CD14-positive monocyte (primary cell): ENCODE measurements around the gene IMPDH1. TPM values are rescaled to one million over a fixed set of nuclear protein-coding genes. Genes with fewer than 3 reads are reported as not detected.

ENCODE experiments used
- DNase-seq, 3 donors: peaks; one replicate each; pipeline ENCODE4 v3.0.0-alpha.2; 2011 to 2022
- H2AFZ ChIP-seq: 2 replicates; pipeline ENCODE4 v1.6.0; 2012; ENCODE audit warnings: mild to moderate bottlenecking, low read depth, low read length, inconsistent platforms; ENCODE audit not compliant: insufficient read depth, poor library complexity, severe bottlenecking
- H3K27ac ChIP-seq, 2 donors: 1 replicate in 1 of 2; 2 replicates in 1 of 2; pipeline ENCODE4 v1.5.1; 2012 to 2013; ENCODE audit warnings: low read length in 2 of 2, control low read depth in 1 of 2, inconsistent platforms in 1 of 2, low read depth in 1 of 2, mild to moderate bottlenecking in 1 of 2
- H3K27me3 ChIP-seq, 2 donors: one replicate each; pipeline versions ENCODE4 v1.6.0 to v1.6.1; 2011 to 2013; ENCODE audit warnings: low read length in 2 of 2; ENCODE audit not compliant: control insufficient read depth in 2 of 2, insufficient read depth in 2 of 2
- H3K36me3 ChIP-seq, 2 donors: replicated peaks in 1 of 2; 1 replicate in 1 of 2; 2 replicates in 1 of 2; pipeline versions ENCODE4 v1.5.1 to v1.6.1; 2012 to 2013; ENCODE audit warnings: low read length in 2 of 2, control low read depth in 1 of 2, inconsistent platforms in 1 of 2, mild to moderate bottlenecking in 1 of 2; ENCODE audit not compliant: insufficient read depth in 2 of 2, control insufficient read depth in 1 of 2
- H3K4me1 ChIP-seq, 2 donors: 1 replicate in 1 of 2; 2 replicates in 1 of 2; pipeline versions ENCODE4 v1.5.1 to v1.6.1; 2012 to 2013; ENCODE audit warnings: low read length in 2 of 2, control low read depth in 1 of 2, inconsistent platforms in 1 of 2, mild to moderate bottlenecking in 1 of 2, moderate library complexity in 1 of 2; ENCODE audit not compliant: insufficient read depth in 2 of 2, control insufficient read depth in 1 of 2
- H3K4me2 ChIP-seq: replicated peaks from 2 replicates; pipeline ENCODE3; 2012; ENCODE audit warnings: low read length, moderate library complexity, mild to moderate bottlenecking; ENCODE audit not compliant: poor library complexity, severe bottlenecking; ENCODE audit errors: extremely low read depth
- H3K4me3 ChIP-seq, 3 experiments: fragments of 200-600 bp in 1 of 3; sonication (generic) in 1 of 3; replicated peaks in 1 of 3; 1 replicate in 2 of 3; 2 replicates in 1 of 3; pipeline ENCODE4 v1.5.1; 2011 to 2013; ENCODE audit warnings: low read length in 3 of 3, mild to moderate bottlenecking in 3 of 3, control low read depth in 2 of 3, low read depth in 2 of 3, inconsistent platforms in 1 of 3, moderate library complexity in 1 of 3
- H3K79me2 ChIP-seq: 2 replicates; pipeline ENCODE4 v1.6.0; 2012; ENCODE audit warnings: mild to moderate bottlenecking, control low read depth, inconsistent platforms, low read length, moderate library complexity; ENCODE audit not compliant: insufficient read depth
- H3K9ac ChIP-seq: 2 replicates; pipeline ENCODE4 v1.6.0; 2017; ENCODE audit warnings: low read length, mild to moderate bottlenecking; ENCODE audit not compliant: insufficient read depth, poor library complexity, severe bottlenecking
- H3K9me3 ChIP-seq, 2 donors: replicated peaks in 1 of 2; 1 replicate in 1 of 2; 2 replicates in 1 of 2; pipeline versions ENCODE4 v1.5.1 to v1.6.1; 2012 to 2013; ENCODE audit warnings: low read length in 2 of 2, control low read depth in 1 of 2; ENCODE audit not compliant: control insufficient read depth in 1 of 2, insufficient read depth in 1 of 2
- H4K20me1 ChIP-seq: 2 replicates; pipeline ENCODE4 v1.6.0; 2012; ENCODE audit warnings: mild to moderate bottlenecking, low read length, control low read depth, moderate library complexity; ENCODE audit not compliant: insufficient read depth
- H3K27ac Mint-ChIP-seq, 7 donors: one replicate each; pipeline ENCODE4 v1.8.0; 2020; ENCODE audit warnings: mild to moderate bottlenecking in 7 of 7, mixed read lengths in 7 of 7, moderate library complexity in 6 of 7, inconsistent platforms in 2 of 7
- H3K27me3 Mint-ChIP-seq, 3 donors: one replicate each; pipeline ENCODE4 v1.8.0; 2021 to 2022; ENCODE audit warnings: low read depth in 3 of 3, mild to moderate bottlenecking in 3 of 3, mixed read lengths in 3 of 3, moderate library complexity in 3 of 3, inconsistent platforms in 1 of 3
- H3K36me3 Mint-ChIP-seq, 2 donors: one replicate each; pipeline ENCODE4 v1.8.0; 2020; ENCODE audit warnings: mixed read lengths in 2 of 2, inconsistent platforms in 1 of 2, mild to moderate bottlenecking in 1 of 2
- H3K4me1 Mint-ChIP-seq: one replicate; pipeline ENCODE4 v1.8.0; 2020; ENCODE audit warnings: mild to moderate bottlenecking, mixed read lengths
- H3K4me3 Mint-ChIP-seq, 2 donors: one replicate each; pipeline ENCODE4 v1.8.0; 2020; ENCODE audit warnings: mild to moderate bottlenecking in 2 of 2, mixed read lengths in 2 of 2, moderate library complexity in 1 of 2
- H3K9me3 Mint-ChIP-seq, 7 donors: one replicate each; pipeline ENCODE4 v1.8.0; 2020 to 2022; ENCODE audit warnings: mixed read lengths in 7 of 7, mild to moderate bottlenecking in 6 of 7, moderate library complexity in 6 of 7, inconsistent platforms in 2 of 7
- CTCF ChIP-seq: fragments of 200-600 bp; IDR thresholded peaks from one replicate; pipeline ENCODE4 v1.8.0; 2022; ENCODE audit warnings: antibody characterized with exemption, mild to moderate bottlenecking
- WGBS: methylation state at CpG from one replicate; pipeline ENCODE4 v1.1.5; 2013; ENCODE audit warnings: missing lambda C conversion rate; ENCODE audit not compliant: insufficient coverage; 5-methylcytosine and 5-hydroxymethylcytosine counted together
- intact Hi-C, 2 donors: fragments of 100-400 bp; cut with micrococcal nuclease; formaldehyde crosslinking; loops; one replicate each; pipeline versions ENCODE4 v1.15.0 to v1.15.1; 2023
- polyA plus RNA-seq, 3 donors: library from polyadenylated mRNA; depleted of rRNA in 1 of 3; unstranded in 2 of 3; stranded (reverse) in 1 of 3; fragments of 300-500 nt in 2 of 3; fragments of >200 nt in 1 of 3; fragmentation: Illumina TruSeq in 2 of 3; gene quantifications; 1 replicate in 2 of 3; 2 replicates in 1 of 3; pipeline ENCODE4 v1.2.3, GENCODE V29; 2012 to 2021

The IMPDH1 gene
- polyA plus RNA-seq, 3 donors, result 110 to 259 (median 152) TPM

GRCh38 chr7:128387216-128388144, 22.3 kb downstream of the IMPDH1 start:
- intact Hi-C loops, result loop anchor here (2.0 to 5.0 kb wide), 2 partner anchors 39 to 680 kb away; no protein-coding TSS in a partner anchor
- Histone ChIP-seq H3K36me3 (peaks cover 2 to 14% of the 10 kb centered on the region in 2 donors), H2AFZ (peak overlapping the region; percentile 31), H3K27ac (no peak overlapping the region), H3K27me3 (no peaks in the 10 kb centered on the region), H3K4me1 (peaks cover 11 to 12% of the 10 kb centered on the region in 2 donors), H3K4me2 (no peak overlapping the region), H3K9ac (no peak overlapping the region), H3K4me3 (no peak overlapping the region), H3K79me2 (no peaks in the 10 kb centered on the region), H4K20me1 (peaks cover 20% of the 10 kb centered on the region), H3K9me3 (no peaks in the 10 kb centered on the region)
- peak; percentile 51 to 65 (median 62) for DNase-seq
- H3K4me1 Mint-ChIP-seq, result peaks cover 23% of the 10 kb centered on the region
- peak overlapping the region in 1 of 2 donors; percentile 63 for H3K4me3 Mint-ChIP-seq
- WGBS, result 41% methylated on average over 17 of the region's 24 CpGs
- peaks cover 7 to 15% (median 11%) of the 10 kb centered on the region in 3 donors for H3K27me3 Mint-ChIP-seq
- H3K9me3 Mint-ChIP-seq, result peaks cover 0 to 3% (median 0%) of the 10 kb centered on the region in 7 donors
- H3K27ac Mint-ChIP-seq, result no peak overlapping the region
- peak; percentile 95 for TF ChIP-seq CTCF
- H3K36me3 Mint-ChIP-seq, result peaks cover 8 to 11% of the 10 kb centered on the region in 2 donors

- peaks cover 23% of the 10 kb centered on the region for H3K4me1 Mint-ChIP-seq
- no peak overlapping the region for H3K4me3 Mint-ChIP-seq
- 100% methylated on average over 2 of the region's 4 CpGs for WGBS
- Histone ChIP-seq H3K79me2 (no peaks in the 10 kb centered on the region), H3K4me3 (no peak overlapping the region), H3K27me3 (no peaks in the 10 kb centered on the region), H3K36me3 (peaks cover 0 to 2% of the 10 kb centered on the region in 2 donors), H3K4me1 (peaks cover 9 to 14% of the 10 kb centered on the region in 2 donors), H3K27ac (no peak overlapping the region), H4K20me1 (peaks cover 10% of the 10 kb centered on the region), H3K4me2 (no peak overlapping the region), H3K9ac (no peak overlapping the region), H2AFZ (no peak overlapping the region), H3K9me3 (no peaks in the 10 kb centered on the region)
- DNase-seq, result no peak
- peaks cover 8 to 15% (median 11%) of the 10 kb centered on the region in 3 donors for H3K27me3 Mint-ChIP-seq
- intact Hi-C loops, result loop anchor here (2.0 to 5.0 kb wide), 2 partner anchors 37 to 679 kb away; no protein-coding TSS in a partner anchor
- no peaks in the 10 kb centered on the region for H3K36me3 Mint-ChIP-seq
- peaks cover 0 to 3% (median 0%) of the 10 kb centered on the region in 7 donors for H3K9me3 Mint-ChIP-seq
- no peak for TF ChIP-seq CTCF
- peak overlapping the region in 1 of 7 donors; percentile 38 for H3K27ac Mint-ChIP-seq
Measured at GRCh38 chr7:128385988-128386925, 23.5 kb downstream of the IMPDH1 start.
